Liver (tissue), 9 donors: Measurements from ENCODE around the gene PDE4D. TPM values are rescaled to one million over a fixed set of nuclear protein-coding genes. Genes with fewer than 3 reads are reported as not detected.

Source experiments
- DNase-seq: peaks from one replicate; pipeline ENCODE4 v3.0.0-alpha.2; 2017; ENCODE audit warnings: low spot score
- H3K27ac ChIP-seq, 2 donors: one replicate each; pipeline ENCODE4 v1.7.0; 2013; ENCODE audit warnings: inconsistent platforms in 2 of 2, low read length in 2 of 2, control low read depth in 1 of 2, low read depth in 1 of 2, mild to moderate bottlenecking in 1 of 2
- H3K27me3 ChIP-seq, 4 donors: one replicate each; pipeline versions ENCODE4 v1.6.1 to v1.7.0; 2013; ENCODE audit warnings: low read length in 3 of 4, inconsistent platforms in 1 of 4, mild to moderate bottlenecking in 1 of 4, moderate library complexity in 1 of 4; ENCODE audit not compliant: control insufficient read depth in 4 of 4, insufficient read depth in 4 of 4
- H3K36me3 ChIP-seq, 4 donors: one replicate each; pipeline versions ENCODE4 v1.6.1 to v1.7.0; 2013; ENCODE audit warnings: low read length in 3 of 4, mild to moderate bottlenecking in 3 of 4, low read depth in 1 of 4, moderate library complexity in 1 of 4; ENCODE audit not compliant: control insufficient read depth in 4 of 4, insufficient read depth in 3 of 4
- H3K4me1 ChIP-seq, 4 donors: one replicate each; pipeline versions ENCODE4 v1.6.1 to v1.7.0; 2013; ENCODE audit warnings: low read length in 3 of 4, mild to moderate bottlenecking in 3 of 4, moderate library complexity in 1 of 4; ENCODE audit not compliant: control insufficient read depth in 4 of 4, insufficient read depth in 4 of 4
- H3K4me3 ChIP-seq, 3 donors: one replicate each; pipeline versions ENCODE4 v1.6.1 to v1.7.0; 2013; ENCODE audit warnings: low read length in 3 of 3, control low read depth in 1 of 3, low read depth in 1 of 3, mild to moderate bottlenecking in 1 of 3
- H3K9ac ChIP-seq, 2 donors: one replicate each; pipeline ENCODE4 v1.7.0; 2013; ENCODE audit warnings: low read length in 2 of 2, mild to moderate bottlenecking in 2 of 2, moderate library complexity in 2 of 2, control low read depth in 1 of 2, low read depth in 1 of 2
- H3K9me3 ChIP-seq, 4 donors: one replicate each; pipeline versions ENCODE4 v1.6.1 to v1.7.0; 2013; ENCODE audit warnings: low read length in 3 of 4; ENCODE audit not compliant: control insufficient read depth in 4 of 4
- EGR1 ChIP-seq, 2 donors: IDR thresholded peaks; 2 replicates each; pipeline ENCODE4 v1.6.1; 2016 to 2018; ENCODE audit warnings: antibody characterized with exemption in 2 of 2, low read depth in 2 of 2
- FOXA1 ChIP-seq: IDR thresholded peaks from 2 replicates; pipeline ENCODE4 v1.6.1; 2016; ENCODE audit warnings: antibody characterized with exemption
- FOXA2 ChIP-seq: IDR thresholded peaks from 2 replicates; pipeline ENCODE4 v1.6.1; 2016; ENCODE audit warnings: antibody characterized with exemption
- GABPA ChIP-seq, 2 donors: IDR thresholded peaks in 1 of 2; conservative IDR thresholded peaks in 1 of 2; 2 replicates each; pipeline ENCODE4 v1.6.1; 2016; ENCODE audit warnings: antibody characterized with exemption in 2 of 2, mild to moderate bottlenecking in 1 of 2, moderate library complexity in 1 of 2
- HNF4A ChIP-seq, 2 donors: conservative IDR thresholded peaks; 2 replicates each; pipeline ENCODE4 v1.6.1; 2016; ENCODE audit warnings: antibody characterized with exemption in 2 of 2, mild to moderate bottlenecking in 2 of 2
- HNF4G ChIP-seq: IDR thresholded peaks from 2 replicates; pipeline ENCODE4 v1.6.1; 2016; ENCODE audit warnings: antibody characterized with exemption
- JUND ChIP-seq, 2 donors: IDR thresholded peaks; 2 replicates each; pipeline ENCODE4 v1.6.1; 2016; ENCODE audit warnings: antibody characterized with exemption in 2 of 2
- NR2F2 ChIP-seq: IDR thresholded peaks from 2 replicates; pipeline ENCODE4 v1.6.1; 2016; ENCODE audit warnings: antibody characterized with exemption
- RAD21 ChIP-seq, 2 donors: IDR thresholded peaks; 2 replicates each; pipeline ENCODE4 v1.6.1; 2016; ENCODE audit warnings: antibody characterized with exemption in 2 of 2, mild to moderate bottlenecking in 2 of 2
- RXRA ChIP-seq, 2 donors: IDR thresholded peaks; 2 replicates each; pipeline ENCODE4 v1.6.1; 2017 to 2018; ENCODE audit warnings: antibody characterized with exemption in 2 of 2, mild to moderate bottlenecking in 1 of 2
- SP1 ChIP-seq: IDR thresholded peaks from 2 replicates; pipeline ENCODE4 v1.6.1; 2018; ENCODE audit warnings: antibody characterized with exemption, mild to moderate bottlenecking
- TAF1 ChIP-seq: conservative IDR thresholded peaks from 2 replicates; pipeline ENCODE4 v1.6.1; 2016; ENCODE audit warnings: antibody characterized with exemption, mild to moderate bottlenecking
- YY1 ChIP-seq: IDR thresholded peaks from 2 replicates; pipeline ENCODE4 v1.6.1; 2016; ENCODE audit warnings: antibody characterized with exemption, mild to moderate bottlenecking
- WGBS: extraction: QIAGEN DNeasy Blood & Tissue Kit; methylation state at CpG from one replicate; pipeline ENCODE4 v1.1.7; 2013; 5-methylcytosine and 5-hydroxymethylcytosine counted together
- polyA plus RNA-seq, 2 donors: library from polyadenylated mRNA; stranded (reverse) in 1 of 2; unstranded in 1 of 2; fragments of 200-250 nt in 1 of 2; fragments of >200 nt in 1 of 2; fragmentation: Nextera tagmentation in 1 of 2; extraction: Ambion mirVana in 1 of 2; gene quantifications; one replicate each; pipeline versions ENCODE4 v1.2.1 to v1.2.3, GENCODE V29; 2013 to 2015
- total RNA-seq, 2 donors: library from RNA; depleted of rRNA; stranded (reverse); fragments of >200 nt; gene quantifications; one replicate each; pipeline ENCODE4 v1.2.3, GENCODE V29; 2014
- TF ChIP-seq, protein P1 (sequence below): IDR thresholded peaks from 2 replicates; pipeline ENCODE4 v1.6.1; 2016; ENCODE audit warnings: antibody characterized with exemption, mild to moderate bottlenecking
- TF ChIP-seq, protein P2 (sequence below): IDR thresholded peaks from 2 replicates; pipeline ENCODE4 v1.6.1; 2016; ENCODE audit warnings: antibody characterized with exemption
- TF ChIP-seq, protein P3 (sequence below): IDR thresholded peaks from 2 replicates; pipeline ENCODE4 v1.6.1; 2016; ENCODE audit warnings: antibody characterized with exemption
- TF ChIP-seq, protein P4 (sequence below): IDR thresholded peaks from 2 replicates; pipeline ENCODE4 v1.6.1; 2016; ENCODE audit warnings: antibody characterized with exemption
- TF ChIP-seq, protein P5 (sequence below): fragments of 150-350 bp; IDR thresholded peaks from 2 replicates; pipeline ENCODE4 v1.5.1; 2017; ENCODE audit warnings: improper control_type of control experiment, low read depth, low read length; ENCODE audit not compliant: missing input control
- donor health status: healthy.
- donor health status: healthy.
- donor health status: healthy.
- donor health status: healthy.
- donor health status: healthy.

The PDE4D gene
- total and polyA plus RNA-seq, 4 donors = 0.67 to 11.9 (median 6.5) TPM

DNA sequence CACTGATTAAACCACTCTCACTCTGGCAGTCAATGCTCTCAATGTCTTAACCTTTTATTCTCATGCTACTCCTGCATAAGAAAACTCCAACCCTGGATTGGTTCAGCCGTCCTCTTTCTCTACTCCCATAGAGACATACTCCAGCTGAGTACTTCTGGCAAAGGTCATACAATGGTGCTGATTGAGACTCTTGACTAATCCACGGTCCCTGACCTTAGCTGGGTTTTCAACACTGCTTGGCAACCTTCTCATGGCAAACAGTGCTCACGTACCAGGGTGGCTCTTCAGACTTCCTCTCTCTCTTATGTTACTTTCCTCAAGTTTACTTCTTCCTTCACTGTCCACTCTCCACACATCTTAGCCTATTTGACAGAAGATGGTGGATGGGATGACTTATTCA lies 963.0 kb downstream of the PDE4D start:
- no peak for DNase-seq
- Histone ChIP-seq H3K4me3 (no peak overlapping the region), H3K27ac (no peak overlapping the region), H3K4me1 (no peaks in the 10 kb centered on the region), H3K9me3 (no peaks in the 10 kb centered on the region), H3K9ac (no peak overlapping the region), H3K27me3 (peaks cover 0 to 7% (median 0%) of the 10 kb centered on the region in 4 donors), H3K36me3 (no peaks in the 10 kb centered on the region)
- WGBS = 66% methylated on average over 3 of the region's 3 CpGs
- TF ChIP-seq, protein P1, sequence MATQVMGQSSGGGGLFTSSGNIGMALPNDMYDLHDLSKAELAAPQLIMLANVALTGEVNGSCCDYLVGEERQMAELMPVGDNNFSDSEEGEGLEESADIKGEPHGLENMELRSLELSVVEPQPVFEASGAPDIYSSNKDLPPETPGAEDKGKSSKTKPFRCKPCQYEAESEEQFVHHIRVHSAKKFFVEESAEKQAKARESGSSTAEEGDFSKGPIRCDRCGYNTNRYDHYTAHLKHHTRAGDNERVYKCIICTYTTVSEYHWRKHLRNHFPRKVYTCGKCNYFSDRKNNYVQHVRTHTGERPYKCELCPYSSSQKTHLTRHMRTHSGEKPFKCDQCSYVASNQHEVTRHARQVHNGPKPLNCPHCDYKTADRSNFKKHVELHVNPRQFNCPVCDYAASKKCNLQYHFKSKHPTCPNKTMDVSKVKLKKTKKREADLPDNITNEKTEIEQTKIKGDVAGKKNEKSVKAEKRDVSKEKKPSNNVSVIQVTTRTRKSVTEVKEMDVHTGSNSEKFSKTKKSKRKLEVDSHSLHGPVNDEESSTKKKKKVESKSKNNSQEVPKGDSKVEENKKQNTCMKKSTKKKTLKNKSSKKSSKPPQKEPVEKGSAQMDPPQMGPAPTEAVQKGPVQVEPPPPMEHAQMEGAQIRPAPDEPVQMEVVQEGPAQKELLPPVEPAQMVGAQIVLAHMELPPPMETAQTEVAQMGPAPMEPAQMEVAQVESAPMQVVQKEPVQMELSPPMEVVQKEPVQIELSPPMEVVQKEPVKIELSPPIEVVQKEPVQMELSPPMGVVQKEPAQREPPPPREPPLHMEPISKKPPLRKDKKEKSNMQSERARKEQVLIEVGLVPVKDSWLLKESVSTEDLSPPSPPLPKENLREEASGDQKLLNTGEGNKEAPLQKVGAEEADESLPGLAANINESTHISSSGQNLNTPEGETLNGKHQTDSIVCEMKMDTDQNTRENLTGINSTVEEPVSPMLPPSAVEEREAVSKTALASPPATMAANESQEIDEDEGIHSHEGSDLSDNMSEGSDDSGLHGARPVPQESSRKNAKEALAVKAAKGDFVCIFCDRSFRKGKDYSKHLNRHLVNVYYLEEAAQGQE = no peak
- no peak for TF ChIP-seq EGR1 (IDR thresholded peaks at IDR 0.05; ENCODE audit: low read depth in 2 of 2)
- no peak for TF ChIP-seq GABPA (IDR thresholded peaks at IDR 0.05 in 1 of 2, conservative IDR thresholded peaks at IDR 0.05 in 1 of 2)
- TF ChIP-seq FOXA2 = no peak
- no peak for TF ChIP-seq SP1
- TF ChIP-seq JUND (IDR thresholded peaks at IDR 0.05) = no peak
- no peak for TF ChIP-seq FOXA1
- TF ChIP-seq, protein P2, sequence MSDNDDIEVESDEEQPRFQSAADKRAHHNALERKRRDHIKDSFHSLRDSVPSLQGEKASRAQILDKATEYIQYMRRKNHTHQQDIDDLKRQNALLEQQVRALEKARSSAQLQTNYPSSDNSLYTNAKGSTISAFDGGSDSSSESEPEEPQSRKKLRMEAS = no peak
- TF ChIP-seq, protein P3, sequence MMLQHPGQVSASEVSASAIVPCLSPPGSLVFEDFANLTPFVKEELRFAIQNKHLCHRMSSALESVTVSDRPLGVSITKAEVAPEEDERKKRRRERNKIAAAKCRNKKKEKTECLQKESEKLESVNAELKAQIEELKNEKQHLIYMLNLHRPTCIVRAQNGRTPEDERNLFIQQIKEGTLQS = no peak
- TF ChIP-seq, protein P4, sequence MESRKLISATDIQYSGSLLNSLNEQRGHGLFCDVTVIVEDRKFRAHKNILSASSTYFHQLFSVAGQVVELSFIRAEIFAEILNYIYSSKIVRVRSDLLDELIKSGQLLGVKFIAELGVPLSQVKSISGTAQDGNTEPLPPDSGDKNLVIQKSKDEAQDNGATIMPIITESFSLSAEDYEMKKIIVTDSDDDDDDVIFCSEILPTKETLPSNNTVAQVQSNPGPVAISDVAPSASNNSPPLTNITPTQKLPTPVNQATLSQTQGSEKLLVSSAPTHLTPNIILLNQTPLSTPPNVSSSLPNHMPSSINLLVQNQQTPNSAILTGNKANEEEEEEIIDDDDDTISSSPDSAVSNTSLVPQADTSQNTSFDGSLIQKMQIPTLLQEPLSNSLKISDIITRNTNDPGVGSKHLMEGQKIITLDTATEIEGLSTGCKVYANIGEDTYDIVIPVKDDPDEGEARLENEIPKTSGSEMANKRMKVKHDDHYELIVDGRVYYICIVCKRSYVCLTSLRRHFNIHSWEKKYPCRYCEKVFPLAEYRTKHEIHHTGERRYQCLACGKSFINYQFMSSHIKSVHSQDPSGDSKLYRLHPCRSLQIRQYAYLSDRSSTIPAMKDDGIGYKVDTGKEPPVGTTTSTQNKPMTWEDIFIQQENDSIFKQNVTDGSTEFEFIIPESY = no peak
- no peak for TF ChIP-seq RAD21 (IDR thresholded peaks at IDR 0.05)
- no peak for TF ChIP-seq NR2F2
- no peak for TF ChIP-seq RXRA (IDR thresholded peaks at IDR 0.05)
- TF ChIP-seq YY1 = no peak
- TF ChIP-seq HNF4A (conservative IDR thresholded peaks at IDR 0.05) = no peak
- TF ChIP-seq HNF4G = no peak
- no peak for TF ChIP-seq TAF1
- TF ChIP-seq, protein P5, sequence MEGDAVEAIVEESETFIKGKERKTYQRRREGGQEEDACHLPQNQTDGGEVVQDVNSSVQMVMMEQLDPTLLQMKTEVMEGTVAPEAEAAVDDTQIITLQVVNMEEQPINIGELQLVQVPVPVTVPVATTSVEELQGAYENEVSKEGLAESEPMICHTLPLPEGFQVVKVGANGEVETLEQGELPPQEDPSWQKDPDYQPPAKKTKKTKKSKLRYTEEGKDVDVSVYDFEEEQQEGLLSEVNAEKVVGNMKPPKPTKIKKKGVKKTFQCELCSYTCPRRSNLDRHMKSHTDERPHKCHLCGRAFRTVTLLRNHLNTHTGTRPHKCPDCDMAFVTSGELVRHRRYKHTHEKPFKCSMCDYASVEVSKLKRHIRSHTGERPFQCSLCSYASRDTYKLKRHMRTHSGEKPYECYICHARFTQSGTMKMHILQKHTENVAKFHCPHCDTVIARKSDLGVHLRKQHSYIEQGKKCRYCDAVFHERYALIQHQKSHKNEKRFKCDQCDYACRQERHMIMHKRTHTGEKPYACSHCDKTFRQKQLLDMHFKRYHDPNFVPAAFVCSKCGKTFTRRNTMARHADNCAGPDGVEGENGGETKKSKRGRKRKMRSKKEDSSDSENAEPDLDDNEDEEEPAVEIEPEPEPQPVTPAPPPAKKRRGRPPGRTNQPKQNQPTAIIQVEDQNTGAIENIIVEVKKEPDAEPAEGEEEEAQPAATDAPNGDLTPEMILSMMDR = no peak
